ENCODE data around the gene MED16. TPM values are rescaled to one million over a fixed set of nuclear protein-coding genes. Genes with fewer than 3 reads are reported as not detected.
A peak's percentile ranks its signal among the peaks of the same experiment; 100 is the strongest.
"Not testable (repeated sequence)": the region's sequence is repeated elsewhere in the genome, so short reads cannot be mapped to it uniquely, and the experiment has no call there.

Gene MED16
- polyA plus RNA-seq, 4 donors = 39.0 to 107 (median 70.3) TPM

DNA sequence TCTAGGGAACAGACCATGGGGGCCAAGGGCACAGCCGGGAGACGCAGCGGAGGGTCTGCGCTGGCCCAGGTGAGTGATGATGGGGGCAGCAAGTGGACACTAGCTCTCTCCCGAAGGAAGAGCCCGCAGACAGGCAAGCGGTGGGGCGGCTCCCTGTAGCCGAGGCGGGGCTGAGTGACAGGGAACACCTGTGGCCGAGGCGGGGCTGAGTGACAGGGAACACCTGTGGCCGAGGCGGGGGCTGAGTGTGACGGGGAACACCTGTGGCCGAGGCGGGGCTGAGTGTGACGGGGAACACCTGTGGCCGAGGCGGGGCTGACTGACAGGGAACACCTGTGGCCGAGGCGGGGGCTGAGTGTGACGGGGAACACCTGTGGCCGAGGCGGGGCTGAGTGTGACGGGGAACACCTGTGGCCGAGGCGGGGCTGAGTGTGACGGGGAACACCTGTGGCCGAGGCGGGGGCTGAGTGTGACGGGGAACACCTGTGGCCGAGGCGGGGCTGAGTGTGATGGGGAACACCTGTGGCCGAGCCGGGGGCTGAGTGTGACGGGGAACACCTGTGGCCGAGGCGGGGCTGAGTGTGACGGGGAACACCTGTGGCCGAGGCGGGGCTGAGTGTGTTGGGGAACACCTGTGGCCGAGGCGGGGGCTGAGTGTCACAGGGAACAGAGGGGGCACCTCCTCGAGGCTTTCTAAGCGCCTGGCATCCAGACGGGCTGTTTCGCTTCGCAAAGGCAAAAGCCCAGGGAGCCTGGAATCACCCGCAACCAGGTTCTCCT, 1.4 kb downstream of the MED16 start:
- Histone ChIP-seq H3K4me3 (ENCODE audit: low read depth in 1 of 3, low read length in 3 of 3) (peak overlapping the region in 2 of 3 donors; percentile 87 to 95), H3K4me1 (ENCODE audit: control insufficient read depth in 3 of 3, insufficient read depth in 2 of 3, low read depth in 1 of 3, low read length in 2 of 3) (peaks cover 0 to 14% (median 5%) of the 10 kb centered on the region in 3 donors), H3K36me3 (ENCODE audit: control insufficient read depth in 3 of 3, insufficient read depth in 2 of 3, low read depth in 1 of 3, low read length in 3 of 3) (peaks cover 0 to 54% (median 6%) of the 10 kb centered on the region in 3 donors), H3K27ac (ENCODE audit: low read depth in 1 of 3, low read length in 2 of 3) (peak overlapping the region; percentile 79 to 90 (median 80))
- not testable (repeated sequence) for FAIRE-seq; H3K9me3 ChIP-seq (ENCODE audit: control insufficient read depth in 2 of 2, insufficient read depth in 1 of 2, low read depth in 1 of 2, low read length in 1 of 2); H3K27me3 ChIP-seq (ENCODE audit: control insufficient read depth in 3 of 3, insufficient read depth in 3 of 3, low read length in 3 of 3)
- WGBS, 3 donors = 17 to 43% (median 26%) methylated on average over 34 to 50 of the region's 50 CpGs
- peak; percentile 56 to 78 for DNase-seq

DNA sequence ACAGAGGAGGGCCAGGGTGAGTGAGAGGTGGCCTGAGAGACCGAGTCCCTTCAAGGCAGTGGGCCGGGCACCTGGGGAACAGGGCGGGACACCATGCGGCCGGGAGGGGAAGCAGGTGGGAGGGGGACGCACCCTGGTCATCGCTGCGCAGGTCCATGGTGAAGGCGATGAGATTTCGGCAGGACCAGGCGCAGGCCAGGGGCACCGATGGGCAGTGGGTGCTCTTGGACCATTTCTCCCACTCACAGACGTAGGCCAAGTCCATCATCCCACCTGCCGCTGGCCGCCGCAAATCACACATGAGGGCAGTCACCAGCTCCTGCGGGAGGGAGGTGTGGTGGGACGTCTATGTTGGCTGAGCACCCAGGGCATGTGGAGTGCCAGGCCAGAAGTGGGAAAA, 2.2 kb downstream of the MED16 start:
- FAIRE-seq = no peak
- no peak for DNase-seq
- Histone ChIP-seq H3K9me3 (ENCODE audit: control insufficient read depth in 2 of 2, insufficient read depth in 1 of 2, low read depth in 1 of 2, low read length in 1 of 2) (no peaks in the 10 kb centered on the region), H3K27me3 (ENCODE audit: control insufficient read depth in 3 of 3, insufficient read depth in 3 of 3, low read length in 3 of 3) (no peaks in the 10 kb centered on the region), H3K4me1 (ENCODE audit: control insufficient read depth in 3 of 3, insufficient read depth in 2 of 3, low read depth in 1 of 3, low read length in 2 of 3) (peaks cover 0 to 14% (median 5%) of the 10 kb centered on the region in 3 donors), H3K27ac (ENCODE audit: low read depth in 1 of 3, low read length in 2 of 3) (no peak overlapping the region), H3K4me3 (ENCODE audit: low read depth in 1 of 3, low read length in 3 of 3) (no peak overlapping the region), H3K36me3 (ENCODE audit: control insufficient read depth in 3 of 3, insufficient read depth in 2 of 3, low read depth in 1 of 3, low read length in 3 of 3) (peaks cover 0 to 54% (median 6%) of the 10 kb centered on the region in 3 donors)
- WGBS, 3 donors = 84 to 91% (median 89%) methylated on average over 17 to 18 of the region's 18 CpGs

DNA sequence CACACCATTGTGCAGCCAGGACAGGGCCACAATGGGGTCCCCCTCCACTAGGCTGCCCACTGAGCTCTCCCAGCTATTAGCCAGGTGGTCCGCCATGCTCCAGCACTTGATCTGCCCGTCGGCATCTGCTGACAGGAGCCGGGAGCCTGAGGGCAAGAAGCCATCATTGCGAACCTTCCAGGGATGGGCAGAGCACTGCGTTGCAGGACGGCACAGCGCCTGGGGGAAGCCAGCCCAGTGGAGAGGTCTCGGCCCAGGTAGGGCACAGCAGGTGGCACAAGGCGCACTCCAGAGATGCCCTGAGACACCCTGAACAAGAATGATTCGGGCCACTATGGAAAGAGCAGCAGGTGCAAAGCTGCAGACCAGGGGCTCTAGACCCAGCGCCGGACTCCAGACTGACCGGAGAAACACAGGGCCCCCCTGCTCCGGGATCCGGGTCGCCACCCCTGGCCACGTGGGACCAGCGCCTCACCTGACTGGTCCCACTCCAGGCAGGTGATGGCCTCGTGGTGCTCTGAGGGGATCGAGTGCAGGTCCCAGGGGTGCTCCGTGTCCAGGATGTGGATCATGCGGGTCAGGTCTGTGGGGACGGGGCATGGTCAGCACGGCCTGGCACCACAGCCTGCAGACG, 3.2 kb downstream of the MED16 start:
- FAIRE-seq (no peak), DNase-seq (no peak)
- peaks cover 2 to 64% (median 9%) of the 10 kb centered on the region in 3 donors for H3K36me3 ChIP-seq (ENCODE audit: control insufficient read depth in 3 of 3, insufficient read depth in 2 of 3, low read depth in 1 of 3, low read length in 3 of 3)
- peaks cover 0 to 14% (median 5%) of the 10 kb centered on the region in 3 donors for H3K4me1 ChIP-seq (ENCODE audit: control insufficient read depth in 3 of 3, insufficient read depth in 2 of 3, low read depth in 1 of 3, low read length in 2 of 3)
- WGBS, 3 donors = 94 to 96% (median 94%) methylated on average over 23 to 26 of the region's 26 CpGs
- H3K27ac ChIP-seq (ENCODE audit: low read depth in 1 of 3, low read length in 2 of 3) = no peak overlapping the region
- H3K9me3 ChIP-seq (ENCODE audit: control insufficient read depth in 2 of 2, insufficient read depth in 1 of 2, low read depth in 1 of 2, low read length in 1 of 2) = no peaks in the 10 kb centered on the region
- no peaks in the 10 kb centered on the region for H3K27me3 ChIP-seq (ENCODE audit: control insufficient read depth in 3 of 3, insufficient read depth in 3 of 3, low read length in 3 of 3)
- no peak overlapping the region for H3K4me3 ChIP-seq (ENCODE audit: low read depth in 1 of 3, low read length in 3 of 3)

DNA sequence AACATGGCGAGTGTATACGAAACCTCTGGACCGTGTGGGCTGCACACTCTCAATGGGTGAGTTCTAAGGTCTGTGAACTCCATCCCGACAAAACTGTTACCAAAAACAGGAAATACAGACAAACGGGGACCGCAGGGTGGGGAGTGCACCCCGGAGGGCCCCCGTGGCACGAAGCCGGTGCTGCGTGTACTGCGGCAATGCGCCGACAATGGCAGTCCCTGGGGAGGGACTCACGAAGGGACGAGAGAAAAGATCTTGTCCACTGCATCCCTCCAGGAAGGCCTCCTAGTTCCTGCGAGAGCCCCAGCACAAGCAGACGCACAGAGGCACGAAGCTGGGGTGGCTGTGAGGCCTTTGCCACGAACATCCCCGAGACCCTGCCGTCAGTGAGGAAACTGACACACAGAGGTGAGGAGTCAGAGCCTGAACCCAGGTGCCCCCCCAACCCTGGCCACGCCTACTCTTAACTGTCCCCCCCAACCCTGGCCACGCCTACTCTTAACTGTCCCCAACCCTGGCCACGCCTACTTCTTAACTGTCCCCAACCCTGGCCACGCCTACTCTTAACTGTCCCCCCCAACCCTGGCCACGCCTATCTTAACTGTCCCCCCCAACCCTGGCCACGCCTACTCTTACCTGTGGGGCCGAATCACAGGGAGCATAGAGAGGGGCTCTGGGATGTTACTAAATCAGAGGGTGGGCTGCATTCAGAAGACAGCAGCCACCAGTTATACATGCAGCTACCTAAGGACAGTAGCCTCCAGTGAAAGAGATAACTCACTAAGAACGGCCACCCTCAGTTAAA, 4.2 kb downstream of the MED16 start:
- 90 to 91% (median 90%) methylated on average over 27 to 30 of the region's 30 CpGs for WGBS, 3 donors
- FAIRE-seq = no peak
- no peak for DNase-seq

DNA sequence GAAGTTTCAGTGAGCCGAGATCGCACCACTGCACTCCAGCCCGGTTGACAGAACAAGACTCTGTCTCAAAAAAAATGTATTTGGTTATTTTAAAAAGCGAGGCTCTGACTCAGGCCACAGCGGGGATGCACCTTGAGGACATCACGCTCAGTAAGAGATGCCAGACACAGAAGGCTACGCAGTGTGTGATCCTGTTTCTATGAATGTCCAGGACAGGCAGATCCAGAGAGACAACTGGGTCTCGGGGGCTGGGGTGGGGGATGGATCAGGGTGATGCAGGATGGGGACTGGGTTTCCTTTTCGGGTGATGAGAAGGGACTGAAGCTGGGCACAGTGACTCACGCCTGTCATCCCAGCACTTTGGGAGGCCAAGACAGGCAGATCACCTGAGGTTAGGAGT, 5.4 kb downstream of the MED16 start:
- peaks cover 3 to 86% (median 9%) of the 10 kb centered on the region in 3 donors for H3K36me3 ChIP-seq (ENCODE audit: control insufficient read depth in 3 of 3, insufficient read depth in 2 of 3, low read depth in 1 of 3, low read length in 3 of 3)
- no peaks in the 10 kb centered on the region for H3K27me3 ChIP-seq (ENCODE audit: control insufficient read depth in 3 of 3, insufficient read depth in 3 of 3, low read length in 3 of 3)
- no peak overlapping the region for H3K27ac ChIP-seq (ENCODE audit: low read depth in 1 of 3, low read length in 2 of 3)
- 95 to 97% (median 95%) methylated on average over 10 of the region's 10 CpGs for WGBS, 3 donors
- no peak overlapping the region for H3K4me3 ChIP-seq (ENCODE audit: low read depth in 1 of 3, low read length in 3 of 3)
- no peak for DNase-seq
- H3K9me3 ChIP-seq (ENCODE audit: control insufficient read depth in 2 of 2, insufficient read depth in 1 of 2, low read depth in 1 of 2, low read length in 1 of 2) = no peaks in the 10 kb centered on the region
- FAIRE-seq = no peak
- H3K4me1 ChIP-seq (ENCODE audit: control insufficient read depth in 3 of 3, insufficient read depth in 2 of 3, low read depth in 1 of 3, low read length in 2 of 3) = peaks cover 0 to 12% (median 5%) of the 10 kb centered on the region in 3 donors

More for the DNA sequence above, 4.2 kb downstream of the MED16 start:
- Histone ChIP-seq H3K27ac (ENCODE audit: low read depth in 1 of 3, low read length in 2 of 3) (no peak overlapping the region), H3K9me3 (ENCODE audit: control insufficient read depth in 2 of 2, insufficient read depth in 1 of 2, low read depth in 1 of 2, low read length in 1 of 2) (no peaks in the 10 kb centered on the region), H3K4me1 (ENCODE audit: control insufficient read depth in 3 of 3, insufficient read depth in 2 of 3, low read depth in 1 of 3, low read length in 2 of 3) (peaks cover 0 to 14% (median 5%) of the 10 kb centered on the region in 3 donors), H3K27me3 (ENCODE audit: control insufficient read depth in 3 of 3, insufficient read depth in 3 of 3, low read length in 3 of 3) (no peaks in the 10 kb centered on the region), H3K4me3 (ENCODE audit: low read depth in 1 of 3, low read length in 3 of 3) (no peak overlapping the region), H3K36me3 (ENCODE audit: control insufficient read depth in 3 of 3, insufficient read depth in 2 of 3, low read depth in 1 of 3, low read length in 3 of 3) (peaks cover 3 to 74% (median 9%) of the 10 kb centered on the region in 3 donors)

DNA sequence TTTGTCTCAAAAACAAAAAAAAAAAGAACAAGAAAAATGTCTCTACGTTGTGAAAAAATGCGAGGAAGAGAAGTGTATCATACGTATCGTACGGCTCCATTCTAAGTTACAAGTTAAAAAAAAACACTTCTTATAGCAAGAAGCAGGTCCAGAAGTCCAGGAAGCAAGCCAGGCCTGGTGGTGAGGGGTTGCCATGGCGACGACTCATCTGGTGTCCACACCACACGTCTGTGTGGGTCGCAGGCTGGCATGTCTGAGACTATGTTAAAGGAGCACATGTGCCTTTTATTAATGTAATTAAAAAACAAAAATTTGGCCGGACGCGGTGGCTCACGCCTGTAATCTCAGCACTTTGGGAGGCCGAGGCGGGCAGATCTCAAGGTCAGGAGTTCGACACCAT, 5.9 kb downstream of the MED16 start:
- Histone ChIP-seq H3K36me3 (ENCODE audit: control insufficient read depth in 3 of 3, insufficient read depth in 2 of 3, low read depth in 1 of 3, low read length in 3 of 3) (peaks cover 3 to 91% (median 9%) of the 10 kb centered on the region in 3 donors), H3K27me3 (ENCODE audit: control insufficient read depth in 3 of 3, insufficient read depth in 3 of 3, low read length in 3 of 3) (no peaks in the 10 kb centered on the region), H3K4me3 (ENCODE audit: low read depth in 1 of 3, low read length in 3 of 3) (no peak overlapping the region), H3K4me1 (ENCODE audit: control insufficient read depth in 3 of 3, insufficient read depth in 2 of 3, low read depth in 1 of 3, low read length in 2 of 3) (peaks cover 0 to 9% (median 4%) of the 10 kb centered on the region in 3 donors), H3K27ac (ENCODE audit: low read depth in 1 of 3, low read length in 2 of 3) (no peak overlapping the region), H3K9me3 (ENCODE audit: control insufficient read depth in 2 of 2, insufficient read depth in 1 of 2, low read depth in 1 of 2, low read length in 1 of 2) (no peaks in the 10 kb centered on the region)
- DNase-seq = no peak
- 85 to 91% (median 89%) methylated on average over 16 of the region's 16 CpGs for WGBS, 3 donors
- FAIRE-seq = no peak

DNA sequence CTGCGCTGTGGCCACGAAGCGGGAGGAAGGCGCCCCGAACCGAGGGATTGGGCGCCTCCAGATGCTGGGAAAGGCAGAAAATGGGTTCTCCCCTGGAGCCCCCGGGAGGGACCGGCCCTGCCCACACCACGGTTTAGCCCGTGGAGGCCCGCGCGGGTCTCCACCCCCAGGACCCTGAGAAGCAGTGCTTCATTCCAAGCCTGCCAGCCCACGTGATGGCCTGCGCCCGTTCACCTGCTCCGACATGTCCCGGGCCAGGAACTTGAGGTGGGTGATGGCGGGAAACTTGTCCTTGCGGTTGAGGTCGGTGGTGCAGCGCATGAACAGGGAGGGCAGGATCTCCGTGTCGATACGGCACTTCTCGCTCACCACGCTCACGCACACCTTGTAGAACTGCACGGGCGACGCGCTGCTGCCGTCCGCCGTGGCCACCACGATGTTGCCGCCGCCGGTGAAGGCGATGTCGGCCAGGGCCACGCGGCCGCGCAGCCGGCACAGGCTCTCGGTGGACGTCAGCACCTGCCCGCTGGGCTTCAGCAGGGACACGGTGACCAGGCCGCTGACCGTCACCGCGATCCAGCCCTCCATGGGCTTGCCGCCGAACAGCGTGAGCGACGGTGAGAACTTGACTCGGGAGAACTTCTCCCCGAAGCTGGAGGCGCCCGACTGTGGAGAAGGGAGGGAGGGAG, 7.3 kb downstream of the MED16 start:
- Histone ChIP-seq H3K27ac (ENCODE audit: low read depth in 1 of 3, low read length in 2 of 3) (no peak overlapping the region), H3K27me3 (ENCODE audit: control insufficient read depth in 3 of 3, insufficient read depth in 3 of 3, low read length in 3 of 3) (no peaks in the 10 kb centered on the region), H3K36me3 (ENCODE audit: control insufficient read depth in 3 of 3, insufficient read depth in 2 of 3, low read depth in 1 of 3, low read length in 3 of 3) (peaks cover 5 to 98% (median 17%) of the 10 kb centered on the region in 3 donors), H3K9me3 (ENCODE audit: control insufficient read depth in 2 of 2, insufficient read depth in 1 of 2, low read depth in 1 of 2, low read length in 1 of 2) (no peaks in the 10 kb centered on the region), H3K4me1 (ENCODE audit: control insufficient read depth in 3 of 3, insufficient read depth in 2 of 3, low read depth in 1 of 3, low read length in 2 of 3) (no peaks in the 10 kb centered on the region), H3K4me3 (ENCODE audit: low read depth in 1 of 3, low read length in 3 of 3) (no peak overlapping the region)
- DNase-seq (no peak), FAIRE-seq (no peak)
- WGBS, 3 donors = 97 to 98% (median 97%) methylated on average over 56 to 64 of the region's 64 CpGs

All from small intestine (tissue), 7 donors.